ENCODE measurements around the gene PPP1R12B. TPM values are rescaled to one million over a fixed set of nuclear protein-coding genes. Genes with fewer than 3 reads are reported as not detected.
A peak's percentile ranks its signal among the peaks of the same experiment; 100 is the strongest.
"Not testable (repeated sequence)": the region's sequence is repeated elsewhere in the genome, so short reads cannot be mapped to it uniquely, and the experiment has no call there.

The PPP1R12B gene
- total and polyA plus RNA-seq, 4 donors = 31.1 to 47.0 (median 39.2) TPM

GRCh38 chr1:202518180-202518579, 169.7 kb downstream of the PPP1R12B start:
- H3K4me1 ChIP-seq (ENCODE audit: control insufficient read depth, insufficient read depth, low read length); H3K27ac ChIP-seq (ENCODE audit: low read depth, low read length); H3K27me3 ChIP-seq (ENCODE audit: control insufficient read depth, insufficient read depth, low read length); H3K9me3 ChIP-seq (ENCODE audit: control insufficient read depth, insufficient read depth, low read length); DNase-seq (ENCODE audit: low read depth in 4 of 6, low spot score in 6 of 6); H3K36me3 ChIP-seq (ENCODE audit: control insufficient read depth, insufficient read depth, low read length); H3K4me3 ChIP-seq (ENCODE audit: low read depth, low read length): not testable (repeated sequence)
- WGBS (ENCODE audit: insufficient coverage) = no CpG with 5 or more reads among the region's 1 CpG

- H3K4me1 ChIP-seq (ENCODE audit: control insufficient read depth, insufficient read depth, low read length); H3K27me3 ChIP-seq (ENCODE audit: control insufficient read depth, insufficient read depth, low read length); H3K4me3 ChIP-seq (ENCODE audit: low read depth, low read length); DNase-seq (ENCODE audit: low read depth in 4 of 6, low spot score in 6 of 6); H3K27ac ChIP-seq (ENCODE audit: low read depth, low read length); H3K36me3 ChIP-seq (ENCODE audit: control insufficient read depth, insufficient read depth, low read length); H3K9me3 ChIP-seq (ENCODE audit: control insufficient read depth, insufficient read depth, low read length): not testable (repeated sequence)
- no CpG with 5 or more reads among the region's 3 CpGs for WGBS (ENCODE audit: insufficient coverage)
Measured at GRCh38 chr1:202518905-202519304, 170.4 kb downstream of the PPP1R12B start.

GRCh38 chr1:202520129-202520856, 171.8 kb downstream of the PPP1R12B start:
- not testable (repeated sequence) for H3K9me3 ChIP-seq (ENCODE audit: control insufficient read depth, insufficient read depth, low read length); H3K27me3 ChIP-seq (ENCODE audit: control insufficient read depth, insufficient read depth, low read length); H3K4me3 ChIP-seq (ENCODE audit: low read depth, low read length); H3K36me3 ChIP-seq (ENCODE audit: control insufficient read depth, insufficient read depth, low read length); H3K4me1 ChIP-seq (ENCODE audit: control insufficient read depth, insufficient read depth, low read length); DNase-seq (ENCODE audit: low read depth in 4 of 6, low spot score in 6 of 6); H3K27ac ChIP-seq (ENCODE audit: low read depth, low read length)

- H3K4me3 ChIP-seq (ENCODE audit: low read depth, low read length); H3K36me3 ChIP-seq (ENCODE audit: control insufficient read depth, insufficient read depth, low read length); H3K27ac ChIP-seq (ENCODE audit: low read depth, low read length); DNase-seq (ENCODE audit: low read depth in 4 of 6, low spot score in 6 of 6); H3K9me3 ChIP-seq (ENCODE audit: control insufficient read depth, insufficient read depth, low read length); H3K27me3 ChIP-seq (ENCODE audit: control insufficient read depth, insufficient read depth, low read length); H3K4me1 ChIP-seq (ENCODE audit: control insufficient read depth, insufficient read depth, low read length): not testable (repeated sequence)
- WGBS (ENCODE audit: insufficient coverage) = 100% methylated on average over 1 of the region's 2 CpGs
Measured at GRCh38 chr1:202520857-202521216, 172.3 kb downstream of the PPP1R12B start.

- not testable (repeated sequence) for H3K36me3 ChIP-seq (ENCODE audit: control insufficient read depth, insufficient read depth, low read length); H3K4me3 ChIP-seq (ENCODE audit: low read depth, low read length); H3K9me3 ChIP-seq (ENCODE audit: control insufficient read depth, insufficient read depth, low read length); H3K27ac ChIP-seq (ENCODE audit: low read depth, low read length); H3K27me3 ChIP-seq (ENCODE audit: control insufficient read depth, insufficient read depth, low read length); DNase-seq (ENCODE audit: low read depth in 4 of 6, low spot score in 6 of 6); H3K4me1 ChIP-seq (ENCODE audit: control insufficient read depth, insufficient read depth, low read length)
- WGBS (ENCODE audit: insufficient coverage) = no CpG with 5 or more reads among the region's 1 CpG
Measured at GRCh38 chr1:202521484-202521883, 173.0 kb downstream of the PPP1R12B start.

GRCh38 chr1:202521886-202522285, 173.4 kb downstream of the PPP1R12B start:
- Histone ChIP-seq H3K27ac (ENCODE audit: low read depth, low read length) (no peak overlapping the region), H3K4me3 (ENCODE audit: low read depth, low read length) (no peak overlapping the region), H3K4me1 (ENCODE audit: control insufficient read depth, insufficient read depth, low read length) (no peaks in the 10 kb centered on the region), H3K36me3 (ENCODE audit: control insufficient read depth, insufficient read depth, low read length) (no peaks in the 10 kb centered on the region), H3K27me3 (ENCODE audit: control insufficient read depth, insufficient read depth, low read length) (no peaks in the 10 kb centered on the region), H3K9me3 (ENCODE audit: control insufficient read depth, insufficient read depth, low read length) (no peaks in the 10 kb centered on the region)
- no CpG with 5 or more reads among the region's 2 CpGs for WGBS (ENCODE audit: insufficient coverage)
- DNase-seq (ENCODE audit: low read depth in 4 of 6, low spot score in 6 of 6) = no peak

GRCh38 chr1:202526056-202526455, 177.6 kb downstream of the PPP1R12B start:
- not testable (repeated sequence) for DNase-seq (ENCODE audit: low read depth in 4 of 6, low spot score in 6 of 6); H3K27ac ChIP-seq (ENCODE audit: low read depth, low read length); H3K27me3 ChIP-seq (ENCODE audit: control insufficient read depth, insufficient read depth, low read length); H3K4me3 ChIP-seq (ENCODE audit: low read depth, low read length); H3K9me3 ChIP-seq (ENCODE audit: control insufficient read depth, insufficient read depth, low read length); H3K4me1 ChIP-seq (ENCODE audit: control insufficient read depth, insufficient read depth, low read length); H3K36me3 ChIP-seq (ENCODE audit: control insufficient read depth, insufficient read depth, low read length)
- WGBS (ENCODE audit: insufficient coverage) = 70% methylated on average over 1 of the region's 1 CpG

GRCh38 chr1:202528096-202528722, 179.7 kb downstream of the PPP1R12B start:
- not testable (repeated sequence) for H3K36me3 ChIP-seq (ENCODE audit: control insufficient read depth, insufficient read depth, low read length); H3K9me3 ChIP-seq (ENCODE audit: control insufficient read depth, insufficient read depth, low read length); H3K27me3 ChIP-seq (ENCODE audit: control insufficient read depth, insufficient read depth, low read length); H3K4me3 ChIP-seq (ENCODE audit: low read depth, low read length); DNase-seq (ENCODE audit: low read depth in 4 of 6, low spot score in 6 of 6); H3K27ac ChIP-seq (ENCODE audit: low read depth, low read length); H3K4me1 ChIP-seq (ENCODE audit: control insufficient read depth, insufficient read depth, low read length)
- no CpG with 5 or more reads among the region's 3 CpGs for WGBS (ENCODE audit: insufficient coverage)

- H3K36me3 ChIP-seq (ENCODE audit: control insufficient read depth, insufficient read depth, low read length); H3K4me3 ChIP-seq (ENCODE audit: low read depth, low read length); DNase-seq (ENCODE audit: low read depth in 4 of 6, low spot score in 6 of 6); H3K27ac ChIP-seq (ENCODE audit: low read depth, low read length); H3K9me3 ChIP-seq (ENCODE audit: control insufficient read depth, insufficient read depth, low read length); H3K4me1 ChIP-seq (ENCODE audit: control insufficient read depth, insufficient read depth, low read length); H3K27me3 ChIP-seq (ENCODE audit: control insufficient read depth, insufficient read depth, low read length): not testable (repeated sequence)
- WGBS (ENCODE audit: insufficient coverage) = no CpG with 5 or more reads among the region's 1 CpG
Measured at GRCh38 chr1:202530686-202531085, 182.2 kb downstream of the PPP1R12B start.

- Histone ChIP-seq H3K27ac (ENCODE audit: low read depth, low read length) (peak overlapping the region; percentile 47), H3K4me3 (ENCODE audit: low read depth, low read length) (no peak overlapping the region), H3K9me3 (ENCODE audit: control insufficient read depth, insufficient read depth, low read length) (no peaks in the 10 kb centered on the region), H3K27me3 (ENCODE audit: control insufficient read depth, insufficient read depth, low read length) (no peaks in the 10 kb centered on the region), H3K4me1 (ENCODE audit: control insufficient read depth, insufficient read depth, low read length) (no peaks in the 10 kb centered on the region), H3K36me3 (ENCODE audit: control insufficient read depth, insufficient read depth, low read length) (no peaks in the 10 kb centered on the region)
- DNase-seq (ENCODE audit: low read depth in 4 of 6, low spot score in 6 of 6) = no peak
- WGBS (ENCODE audit: insufficient coverage) = no CpG with 5 or more reads among the region's 1 CpG
Measured at GRCh38 chr1:202531472-202531811, 182.9 kb downstream of the PPP1R12B start.
